ENCODE measurements around the gene MBNL1.

DNA sequence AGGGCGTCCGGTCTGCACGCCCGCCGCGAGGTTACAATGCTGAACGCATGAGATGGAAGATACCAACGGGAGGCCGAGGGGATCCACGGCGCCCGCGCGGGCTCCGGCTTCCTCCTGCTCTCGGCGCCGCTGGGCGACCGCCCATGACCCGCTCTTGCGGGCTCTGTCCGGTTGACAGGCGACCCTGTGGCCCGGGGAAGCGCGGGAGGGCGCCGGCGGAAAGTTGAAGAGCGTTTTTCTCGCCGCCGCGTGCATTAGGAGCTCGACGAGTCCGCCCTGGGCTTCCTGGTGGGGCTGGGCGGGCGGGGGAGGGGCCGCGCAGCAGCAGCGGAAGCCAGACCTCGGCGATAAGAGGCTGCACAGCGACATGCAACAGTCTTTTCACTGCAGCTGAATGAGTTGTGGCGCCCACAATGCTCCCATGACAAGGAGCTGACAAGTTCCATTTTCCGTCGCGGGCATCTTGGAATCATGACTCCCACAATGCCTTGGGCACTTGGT lies at the start of gene MBNL1:
- TF ChIP-seq POLR2A (IDR thresholded peaks at IDR 0.05; ENCODE audit: low read length), result peak; percentile 57
- no peak for TF ChIP-seq GATA1 (IDR thresholded peaks at IDR 0.05; ENCODE audit: low read depth, low read length)

Measured in erythroblast (primary cell).